Measurements from ENCODE around the gene CCDC146.
"Not testable (repeated sequence)": the region's sequence is repeated elsewhere in the genome, so short reads cannot be mapped to it uniquely, and the experiment has no call there.

DNA sequence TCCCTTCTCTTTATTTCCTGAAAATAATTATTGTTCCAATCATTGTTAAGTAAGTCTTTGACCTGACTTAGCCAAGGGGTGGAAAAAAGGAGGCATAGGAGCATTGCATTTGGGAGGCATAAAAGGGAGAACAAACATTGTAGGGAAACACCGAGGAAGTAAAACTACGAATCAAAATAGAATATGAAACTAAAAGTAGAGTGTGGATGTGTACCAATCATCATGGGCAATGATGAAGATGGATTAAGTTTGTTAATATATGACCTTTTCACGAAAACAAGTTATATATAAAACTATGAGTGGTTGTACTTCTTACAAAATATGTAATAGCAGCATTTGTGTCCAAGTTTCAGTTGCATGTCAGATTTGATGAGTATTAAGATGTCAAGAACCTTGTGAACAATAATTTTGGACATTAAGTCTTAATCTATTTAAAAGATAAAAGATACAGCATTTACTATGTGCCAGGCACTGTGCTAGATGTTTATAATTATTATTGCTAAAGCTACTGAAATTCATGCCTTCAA is 52.9 kb downstream of the CCDC146 start:
- not testable (repeated sequence) for TF ChIP-seq CTCF (IDR thresholded peaks at IDR 0.05 in 2 of 3, conservative IDR thresholded peaks at IDR 0.05 in 1 of 3; ENCODE audit: insufficient read depth in 2 of 3, low read depth in 1 of 3, low read length in 3 of 3); MLX (CRISPR knock-in tag; conservative IDR thresholded peaks at IDR 0.05); FOS (IDR thresholded peaks at IDR 0.05; ENCODE audit: extremely low read depth, insufficient read length); PPARD (CRISPR knock-in tag; IDR thresholded peaks at IDR 0.05)

All from K562 (cell line).